ENCODE measurements around the gene RBM4B. TPM values are rescaled to one million over a fixed set of nuclear protein-coding genes. Genes with fewer than 3 reads are reported as not detected.

RBM4B gene
- total and polyA plus RNA-seq, 7 donors, result 3.6 to 12.8 (median 10.0) TPM

- ATAC-seq (peak; percentile 96 to 97 (median 97)), DNase-seq (peak; percentile 96 to 98)
- no peaks in the 10 kb centered on the region for H3K27me3 ChIP-seq (ENCODE audit: insufficient read depth in 3 of 3, low read length in 2 of 3)
- peak within 1 kb of the TSS; percentile 87 for H3K4me3 ChIP-seq
- TF ChIP-seq CTCF (IDR thresholded peaks at IDR 0.05), result no peak
- no peaks in the 10 kb centered on the region for H3K9me3 ChIP-seq
- peak within 1 kb of the TSS; percentile 91 for H3K27ac ChIP-seq
- peaks cover 11 to 47% of the 10 kb centered on the region in 2 donors for H3K36me3 ChIP-seq (ENCODE audit: insufficient read depth in 1 of 2, low read depth in 1 of 2)
- H3K4me1 ChIP-seq, result peaks cover 46% of the 10 kb centered on the region
- WGBS, 3 donors, result 0% methylated on average over 56 to 63 of the region's 63 CpGs
- intact Hi-C loops (cut with DNase I), result no loop called here
Observed at GRCh38 chr11:66638177-66639065, 39.3 kb downstream of the RBM4B start, which contains the start of gene RBM4. Gene RBM4 (plus strand): TSS chr11:66638703. CDS start chr11:66639712, 1,009 bp downstream.

GRCh38 chr11:66637557-66638176, 40.0 kb downstream of the RBM4B start:
- 32 to 40% (median 39%) methylated on average over 12 of the region's 12 CpGs for WGBS, 3 donors
- H3K9me3 ChIP-seq, result no peaks in the 10 kb centered on the region
- intact Hi-C loops (cut with DNase I), result loop anchor here in 1 of 2 donors (2.0 kb wide), 1 partner anchor 21 kb away; the partner anchor contains the start of gene RBM14
- H3K27ac ChIP-seq, result peak overlapping the region; percentile 91
- peaks cover 11 to 44% of the 10 kb centered on the region in 2 donors for H3K36me3 ChIP-seq (ENCODE audit: insufficient read depth in 1 of 2, low read depth in 1 of 2)
- no peak for DNase-seq
- peak overlapping the region; percentile 87 for H3K4me3 ChIP-seq
- no peak for TF ChIP-seq CTCF (IDR thresholded peaks at IDR 0.05)
- ATAC-seq, result peak; percentile 6 to 25 (median 14)
- no peaks in the 10 kb centered on the region for H3K27me3 ChIP-seq (ENCODE audit: insufficient read depth in 3 of 3, low read length in 2 of 3)
- H3K4me1 ChIP-seq, result peaks cover 38% of the 10 kb centered on the region

- WGBS, 3 donors, result 76 to 81% (median 79%) methylated on average over 3 of the region's 3 CpGs
- intact Hi-C loops (cut with DNase I), result loop anchor here in 1 of 2 donors (2.0 kb wide), 1 partner anchor 20 kb away; the partner anchor contains the start of gene RBM14
Observed at GRCh38 chr11:66636411-66636810, 41.3 kb downstream of the RBM4B start.

GRCh38 chr11:66632952-66633351, 44.7 kb downstream of the RBM4B start:
- ATAC-seq (no peak), DNase-seq (no peak)
- no peak overlapping the region for H3K27ac ChIP-seq
- peaks cover 13% of the 10 kb centered on the region for H3K4me1 ChIP-seq
- no peak for TF ChIP-seq CTCF (IDR thresholded peaks at IDR 0.05)
- H3K36me3 ChIP-seq (ENCODE audit: insufficient read depth in 1 of 2, low read depth in 1 of 2), result peaks cover 0 to 42% of the 10 kb centered on the region in 2 donors
- no peak overlapping the region for H3K4me3 ChIP-seq
- H3K9me3 ChIP-seq, result no peaks in the 10 kb centered on the region
- 72 to 84% (median 74%) methylated on average over 2 of the region's 2 CpGs for WGBS, 3 donors
- intact Hi-C loops (cut with DNase I), result no loop called here
- H3K27me3 ChIP-seq (ENCODE audit: insufficient read depth in 3 of 3, low read length in 2 of 3), result no peaks in the 10 kb centered on the region

More at GRCh38 chr11:66636411-66636810, 41.3 kb downstream of the RBM4B start:
- Histone ChIP-seq H3K4me1 (peaks cover 30% of the 10 kb centered on the region), H3K9me3 (no peaks in the 10 kb centered on the region), H3K27ac (peak overlapping the region; percentile 91), H3K27me3 (ENCODE audit: insufficient read depth in 3 of 3, low read length in 2 of 3) (no peaks in the 10 kb centered on the region), H3K4me3 (no peak overlapping the region), H3K36me3 (ENCODE audit: insufficient read depth in 1 of 2, low read depth in 1 of 2) (peaks cover 10 to 33% of the 10 kb centered on the region in 2 donors)
- TF ChIP-seq CTCF (IDR thresholded peaks at IDR 0.05), result no peak
- no peak for DNase-seq
- no peak for ATAC-seq

Data from psoas muscle (tissue), 8 donors.